Heart right ventricle (tissue), 16 donors: ENCODE data around the gene WDR86. TPM values are rescaled to one million over a fixed set of nuclear protein-coding genes. Genes with fewer than 3 reads are reported as not detected.

Experiments used
- ATAC-seq, 8 donors: fragments of 200-7000 bp; cut with Tn5 transposase; one replicate each; pipeline ENCODE4 v1.9.1; 2020; ENCODE audit warnings: mild to moderate bottlenecking in 8 of 8, moderate library complexity in 8 of 8, moderate number of reproducible peaks in 1 of 8
- DNase-seq, 2 donors: peaks; one replicate each; pipeline ENCODE4 v3.0.0-alpha.2; 2020
- H3K27ac ChIP-seq, 10 donors: fragments of 200-600 bp; sonication (generic) in 2 of 10; one replicate each; pipeline versions ENCODE4 v1.5.0 to v1.8.0; 2020 to 2022; ENCODE audit warnings: mild to moderate bottlenecking in 3 of 10
- H3K27me3 ChIP-seq, 7 donors: fragments of 200-600 bp; one replicate each; pipeline ENCODE4 v1.8.0; 2021 to 2022; ENCODE audit warnings: mild to moderate bottlenecking in 2 of 7
- H3K36me3 ChIP-seq, 9 donors: fragments of 200-600 bp; sonication (generic) in 1 of 9; one replicate each; pipeline versions ENCODE4 v1.5.0 to v1.8.0; 2020 to 2022; ENCODE audit warnings: mild to moderate bottlenecking in 2 of 9
- H3K4me1 ChIP-seq, 9 donors: fragments of 200-600 bp; sonication (generic) in 1 of 9; one replicate each; pipeline versions ENCODE4 v1.5.0 to v1.8.0; 2020 to 2022; ENCODE audit warnings: mild to moderate bottlenecking in 4 of 9
- H3K4me3 ChIP-seq, 10 donors: fragments of 200-600 bp; sonication (generic) in 2 of 10; one replicate each; pipeline versions ENCODE4 v1.5.0 to v1.8.0; 2020 to 2022; ENCODE audit warnings: mild to moderate bottlenecking in 7 of 10, moderate library complexity in 2 of 10
- H3K9me3 ChIP-seq, 11 donors: fragments of 200-600 bp in 10 of 11; sonication (generic) in 2 of 11; one replicate each; pipeline versions ENCODE4 v1.5.0 to v1.8.0; 2013 to 2022; ENCODE audit warnings: mild to moderate bottlenecking in 2 of 11, control low read depth in 1 of 11, moderate library complexity in 1 of 11
- WGBS, 2 donors: extraction: QIAGEN DNeasy Blood & Tissue Kit; methylation state at CpG; one replicate each; pipeline ENCODE4 v1.1.7; 2013; ENCODE audit warnings: inconsistent platforms in 1 of 2; 5-methylcytosine and 5-hydroxymethylcytosine counted together
- intact Hi-C, 10 donors: fragments of 100-400 bp; cut with DNase I; formaldehyde crosslinking; loops; one replicate each; pipeline versions ENCODE4 v1.11.1 to v1.14.2; 2022
- polyA plus RNA-seq, 2 donors: library from polyadenylated mRNA; stranded (reverse); fragments of 200-250 nt; gene quantifications; one replicate each; pipeline ENCODE4 v1.2.3, GENCODE V29; 2013
- total RNA-seq, 10 donors: library from RNA; stranded (reverse); fragmentation: NEBNext Ultra II Directional in 3 of 10; extraction: Animal tissue kit (Norgen Biotek cat#: 25700) in 3 of 10; gene quantifications; one replicate each; pipeline versions ENCODE4 v1.2.1 to v1.2.4, GENCODE V29; 2021 to 2023
- TF ChIP-seq, protein P1 (sequence below), 9 donors: fragments of 200-600 bp; sonication (generic) in 2 of 9; IDR thresholded peaks; one replicate each; pipeline versions ENCODE4 v1.5.0 to v1.8.0; 2021 to 2022; ENCODE audit warnings: antibody characterized with exemption in 9 of 9, mild to moderate bottlenecking in 5 of 9, moderate library complexity in 1 of 9
- donor health status: Arrhythmogenic right ventricular cardiomyopathy.
- donor health status: ischemic (EF 13 %, LVEDD 7.1; RV severe dilation, severe dysfunction).
- donor health status: healthy with polysubstance abuse.
- donor health status: DM: no; HTN: yes; CAD: no.
- donor health status: DM: no; HTN: no; CAD: no.
- donor health status: ischemic (EF 25% LVEDD 6.9; RV normal size, moderate dysfunction).
- donor health status: ischemic (EF 25% LVEDD 5.7; RV mildly dilated, moderate dysfunction).
- donor health status: healthy.
- donor health status: DM: yes; HTN: yes; CAD: no.
- donor health status: Ischemic cardiomyopathy.
- donor health status: ischemic (EF 35%, LVEDD 5.7; RV mildly dilated, moderate dysfunction).
- donor health status: nonischemic (EF 11% LVEDD 7.7; RV severe dilation, severe dysfunction).
- donor health status: DM: yes; HTN: yes; CAD: no.
- donor health status: PGD.
- donor health status: ischemic (EF 29% LVEDD 5.4; RV normal size, mild dysfunction).
- donor health status: nonischemic (EF 23%, LVEDD 6.1; RV moderate dilation, normal function).

Gene WDR86
- total and polyA plus RNA-seq, 12 donors: 0.15 to 0.52 (median 0.25) TPM; not detected in 3

DNA sequence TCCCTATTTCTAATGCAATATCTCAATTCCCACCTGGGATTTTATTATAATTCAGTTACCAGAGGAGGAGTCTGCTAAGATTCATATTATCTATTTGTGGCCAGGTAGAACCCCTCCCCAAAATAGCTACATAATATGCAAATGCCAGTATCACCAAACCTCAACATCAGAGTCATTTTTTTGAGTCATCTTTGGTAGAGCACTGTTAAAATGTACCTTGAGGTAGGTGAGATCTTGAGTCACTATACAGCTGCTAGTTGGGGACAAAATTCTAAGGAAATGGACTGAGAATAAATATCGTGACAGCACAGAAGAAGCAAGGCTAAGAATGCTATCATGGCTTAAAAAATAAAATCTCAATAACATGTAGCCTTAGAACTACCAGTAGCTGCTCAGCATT, 34.8 kb upstream of the WDR86 start:
- intact Hi-C loops: loop anchor here in 8 of 10 donors (5.0 kb wide), 5 partner anchors 67 to 313 kb away; no protein-coding TSS in a partner anchor
- ATAC-seq: no peak
- TF ChIP-seq, protein P1, sequence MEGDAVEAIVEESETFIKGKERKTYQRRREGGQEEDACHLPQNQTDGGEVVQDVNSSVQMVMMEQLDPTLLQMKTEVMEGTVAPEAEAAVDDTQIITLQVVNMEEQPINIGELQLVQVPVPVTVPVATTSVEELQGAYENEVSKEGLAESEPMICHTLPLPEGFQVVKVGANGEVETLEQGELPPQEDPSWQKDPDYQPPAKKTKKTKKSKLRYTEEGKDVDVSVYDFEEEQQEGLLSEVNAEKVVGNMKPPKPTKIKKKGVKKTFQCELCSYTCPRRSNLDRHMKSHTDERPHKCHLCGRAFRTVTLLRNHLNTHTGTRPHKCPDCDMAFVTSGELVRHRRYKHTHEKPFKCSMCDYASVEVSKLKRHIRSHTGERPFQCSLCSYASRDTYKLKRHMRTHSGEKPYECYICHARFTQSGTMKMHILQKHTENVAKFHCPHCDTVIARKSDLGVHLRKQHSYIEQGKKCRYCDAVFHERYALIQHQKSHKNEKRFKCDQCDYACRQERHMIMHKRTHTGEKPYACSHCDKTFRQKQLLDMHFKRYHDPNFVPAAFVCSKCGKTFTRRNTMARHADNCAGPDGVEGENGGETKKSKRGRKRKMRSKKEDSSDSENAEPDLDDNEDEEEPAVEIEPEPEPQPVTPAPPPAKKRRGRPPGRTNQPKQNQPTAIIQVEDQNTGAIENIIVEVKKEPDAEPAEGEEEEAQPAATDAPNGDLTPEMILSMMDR (IDR thresholded peaks at IDR 0.05): no peak
- Histone ChIP-seq H3K9me3 (no peaks in the 10 kb centered on the region), H3K4me1 (peaks cover 0 to 28% (median 9%) of the 10 kb centered on the region in 9 donors), H3K4me3 (no peak overlapping the region), H3K27ac (no peak overlapping the region), H3K36me3 (no peaks in the 10 kb centered on the region), H3K27me3 (peaks cover 0 to 14% (median 8%) of the 10 kb centered on the region in 7 donors)
- WGBS, 2 donors: 85 to 89% methylated on average over 1 of the region's 1 CpG
- DNase-seq: no peak

DNA sequence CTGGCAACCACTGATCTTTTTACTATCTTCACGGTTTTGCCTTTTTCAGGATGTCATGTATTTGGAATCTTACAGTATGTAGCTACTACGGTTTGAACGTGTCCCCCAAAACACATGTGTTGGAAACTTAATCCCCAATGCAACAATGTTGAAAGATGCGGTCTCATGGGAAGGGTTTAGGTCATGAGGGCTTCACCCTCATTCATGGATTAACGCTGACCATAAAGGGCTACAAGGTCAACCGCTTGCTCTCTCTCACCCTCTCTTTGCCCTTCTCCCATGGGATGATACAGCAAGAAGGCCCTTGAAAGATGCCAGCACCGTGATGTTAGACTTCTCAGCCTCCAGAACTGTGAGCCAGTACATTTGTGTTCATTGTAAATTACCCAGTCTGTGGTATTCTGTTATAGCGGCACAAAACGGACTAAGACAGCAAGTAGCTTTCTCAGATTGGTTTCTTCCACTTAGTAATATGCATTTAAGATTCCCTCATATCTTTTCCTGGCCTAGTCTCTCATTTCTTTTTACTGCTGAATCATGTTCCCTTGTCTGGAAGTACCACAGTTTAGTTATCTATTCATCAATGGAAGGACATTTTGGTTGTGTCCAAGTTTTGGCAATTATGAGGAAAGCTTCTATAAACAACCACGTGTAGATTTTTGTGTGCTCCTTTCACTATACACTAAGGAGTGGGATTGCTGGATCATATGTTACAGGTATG, 33.1 kb upstream of the WDR86 start:
- no peak for ATAC-seq
- DNase-seq: no peak
- 77 to 78% methylated on average over 10 of the region's 10 CpGs for WGBS, 2 donors
- Histone ChIP-seq H3K9me3 (no peaks in the 10 kb centered on the region), H3K36me3 (no peaks in the 10 kb centered on the region), H3K4me3 (no peak overlapping the region), H3K27ac (no peak overlapping the region), H3K4me1 (peaks cover 0 to 20% (median 9%) of the 10 kb centered on the region in 9 donors), H3K27me3 (peaks cover 0 to 25% (median 20%) of the 10 kb centered on the region in 7 donors)
- intact Hi-C loops: loop anchor here in 1 of 10 donors (5.0 kb wide), 1 partner anchor 66 kb away; no protein-coding TSS in a partner anchor
- TF ChIP-seq, protein P1 (IDR thresholded peaks at IDR 0.05): no peak

DNA sequence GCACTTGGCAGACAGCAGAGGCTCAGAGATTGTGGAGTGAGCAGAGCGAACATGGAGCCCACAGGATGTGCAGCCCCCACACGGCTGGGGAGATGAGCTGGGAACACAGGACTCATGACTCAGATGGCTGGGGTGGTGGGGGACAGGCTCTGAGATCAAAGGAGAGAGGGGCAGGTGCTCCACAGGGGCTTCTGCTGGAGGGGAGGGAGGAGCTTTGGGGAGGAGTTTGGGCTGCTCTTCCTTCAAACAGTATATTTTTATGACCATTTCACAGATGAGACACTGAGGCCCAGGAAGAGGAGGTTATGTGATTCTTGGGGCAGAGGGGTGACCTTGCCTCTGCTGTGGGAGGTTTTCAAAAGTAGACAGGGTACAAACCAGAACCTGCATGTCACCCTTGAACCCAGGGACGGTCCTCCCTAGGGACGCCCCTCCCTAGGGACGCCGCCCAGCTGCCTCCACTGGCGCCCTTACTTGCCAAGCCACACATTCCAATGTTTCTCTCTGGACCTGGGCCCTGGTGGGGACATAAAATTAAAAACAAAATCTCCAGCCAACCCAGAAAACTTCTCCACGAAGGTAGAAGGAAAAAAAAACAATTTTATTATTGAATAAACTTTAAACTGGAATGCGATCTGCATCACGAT, 31.1 kb upstream of the WDR86 start:
- Histone ChIP-seq H3K36me3 (no peaks in the 10 kb centered on the region), H3K27me3 (peaks cover 0 to 33% (median 23%) of the 10 kb centered on the region in 7 donors), H3K27ac (no peak overlapping the region), H3K4me1 (peaks cover 0 to 25% (median 15%) of the 10 kb centered on the region in 9 donors), H3K4me3 (no peak overlapping the region), H3K9me3 (no peaks in the 10 kb centered on the region)
- 62 to 72% methylated on average over 10 of the region's 10 CpGs for WGBS, 2 donors
- ATAC-seq (no peak), DNase-seq (no peak)
- intact Hi-C loops: loop anchor here in 1 of 10 donors (5.0 kb wide), 1 partner anchor 64 kb away; no protein-coding TSS in a partner anchor
- TF ChIP-seq, protein P1 (IDR thresholded peaks at IDR 0.05): no peak
